GM13976 (cell line): Measurements from ENCODE around the gene CD7.

Experiments used
- DNase-seq: peaks from one replicate; pipeline ENCODE4 v3.0.0; 2012; ENCODE audit warnings: low spot score
- in situ Hi-C: fragments of 300-500 bp; cut with MboI; formaldehyde crosslinking; loops from one replicate; pipeline ENCODE4 v1.12.0; 2022; ENCODE audit warnings: low sequenced_read_pairs, mixed read lengths, inconsistent platforms; ENCODE audit not compliant: unreplicated experiment
- TF ChIP-seq, protein P1 (sequence below): IDR thresholded peaks from 2 replicates; pipeline ENCODE4 v1.5.1; 2012; ENCODE audit warnings: borderline replicate concordance, mild to moderate bottlenecking; ENCODE audit not compliant: insufficient read depth; ENCODE audit errors: extremely low read depth, missing control alignments, control extremely low read depth

CD7 gene

DNA sequence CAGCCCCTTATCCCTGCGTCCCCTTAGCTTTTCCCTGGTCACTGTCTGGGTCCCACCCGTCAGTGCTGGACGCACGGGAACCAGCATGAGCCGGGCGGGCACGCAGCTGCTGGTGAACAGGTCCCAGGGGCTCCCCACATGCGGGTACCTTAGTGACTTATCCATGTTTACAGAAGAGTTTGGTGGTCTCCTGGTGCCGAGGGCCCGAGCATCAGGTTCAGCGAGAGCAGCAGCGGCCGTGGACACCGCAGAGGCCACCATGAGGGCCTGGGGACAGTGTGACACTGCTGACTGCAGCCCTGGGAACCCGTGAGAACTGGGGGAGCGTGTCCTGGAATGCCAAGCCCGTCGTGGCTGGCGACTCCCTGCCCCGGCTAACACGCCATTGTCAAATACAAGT is 6.5 kb downstream of the CD7 start:
- in situ Hi-C loops = no loop called here
- no peak for DNase-seq
- TF ChIP-seq, protein P1, sequence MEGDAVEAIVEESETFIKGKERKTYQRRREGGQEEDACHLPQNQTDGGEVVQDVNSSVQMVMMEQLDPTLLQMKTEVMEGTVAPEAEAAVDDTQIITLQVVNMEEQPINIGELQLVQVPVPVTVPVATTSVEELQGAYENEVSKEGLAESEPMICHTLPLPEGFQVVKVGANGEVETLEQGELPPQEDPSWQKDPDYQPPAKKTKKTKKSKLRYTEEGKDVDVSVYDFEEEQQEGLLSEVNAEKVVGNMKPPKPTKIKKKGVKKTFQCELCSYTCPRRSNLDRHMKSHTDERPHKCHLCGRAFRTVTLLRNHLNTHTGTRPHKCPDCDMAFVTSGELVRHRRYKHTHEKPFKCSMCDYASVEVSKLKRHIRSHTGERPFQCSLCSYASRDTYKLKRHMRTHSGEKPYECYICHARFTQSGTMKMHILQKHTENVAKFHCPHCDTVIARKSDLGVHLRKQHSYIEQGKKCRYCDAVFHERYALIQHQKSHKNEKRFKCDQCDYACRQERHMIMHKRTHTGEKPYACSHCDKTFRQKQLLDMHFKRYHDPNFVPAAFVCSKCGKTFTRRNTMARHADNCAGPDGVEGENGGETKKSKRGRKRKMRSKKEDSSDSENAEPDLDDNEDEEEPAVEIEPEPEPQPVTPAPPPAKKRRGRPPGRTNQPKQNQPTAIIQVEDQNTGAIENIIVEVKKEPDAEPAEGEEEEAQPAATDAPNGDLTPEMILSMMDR = no peak

- TF ChIP-seq, protein P1 = no peak
- no peak for DNase-seq
- in situ Hi-C loops = no loop called here
Observed at GRCh38 chr17:82309656-82310570, 7.5 kb downstream of the CD7 start.

- TF ChIP-seq, protein P1 = no peak
- DNase-seq = no peak
- in situ Hi-C loops = no loop called here
Observed at GRCh38 chr17:82305727-82306300, 11.6 kb downstream of the CD7 start.

DNA sequence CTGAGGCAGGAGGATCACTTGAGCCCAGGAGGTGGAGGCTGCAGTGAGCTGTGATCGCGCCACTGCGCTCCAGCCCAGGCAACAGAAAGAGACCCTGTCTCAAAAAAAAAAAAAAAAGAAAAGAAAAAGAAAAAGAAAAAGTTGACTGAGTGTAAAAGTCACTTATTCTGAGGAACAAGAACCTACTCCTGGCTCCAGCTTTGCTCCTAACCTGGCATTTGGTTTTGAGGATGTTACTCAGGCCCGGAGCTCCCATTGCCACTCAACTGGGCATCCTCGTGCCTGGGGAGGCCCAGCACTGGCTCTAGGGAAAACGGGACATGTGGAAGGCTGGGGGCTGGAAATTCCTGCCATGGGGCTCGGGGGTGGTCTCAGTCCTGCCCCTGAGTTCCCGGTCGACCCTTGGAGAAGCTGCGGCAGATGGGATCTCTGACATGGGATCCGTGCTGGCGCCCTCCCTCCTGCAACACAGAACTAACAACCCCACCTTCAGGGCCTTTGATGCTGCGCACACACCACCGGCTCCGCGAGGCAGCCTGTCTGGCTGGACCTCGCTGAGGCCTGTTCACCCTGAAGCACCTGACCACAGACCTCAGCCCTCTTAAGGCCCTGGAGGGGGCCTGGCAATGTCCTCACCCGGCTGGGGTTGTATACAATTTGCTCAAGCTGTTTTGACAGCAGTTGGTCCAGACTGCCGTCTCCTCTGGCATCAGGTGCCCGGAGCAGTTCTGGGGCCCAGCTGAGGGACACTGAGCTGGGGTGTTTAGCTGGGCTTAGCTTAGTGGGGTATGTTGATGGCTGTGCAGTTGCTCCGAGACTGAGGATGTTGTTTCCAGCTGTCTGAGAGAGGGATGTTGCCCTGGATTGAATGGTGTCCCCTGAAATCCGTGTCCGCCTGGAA is 12.3 kb downstream of the CD7 start:
- TF ChIP-seq, protein P1 = no peak
- in situ Hi-C loops = no loop called here
- peak; percentile 34 for DNase-seq

DNA sequence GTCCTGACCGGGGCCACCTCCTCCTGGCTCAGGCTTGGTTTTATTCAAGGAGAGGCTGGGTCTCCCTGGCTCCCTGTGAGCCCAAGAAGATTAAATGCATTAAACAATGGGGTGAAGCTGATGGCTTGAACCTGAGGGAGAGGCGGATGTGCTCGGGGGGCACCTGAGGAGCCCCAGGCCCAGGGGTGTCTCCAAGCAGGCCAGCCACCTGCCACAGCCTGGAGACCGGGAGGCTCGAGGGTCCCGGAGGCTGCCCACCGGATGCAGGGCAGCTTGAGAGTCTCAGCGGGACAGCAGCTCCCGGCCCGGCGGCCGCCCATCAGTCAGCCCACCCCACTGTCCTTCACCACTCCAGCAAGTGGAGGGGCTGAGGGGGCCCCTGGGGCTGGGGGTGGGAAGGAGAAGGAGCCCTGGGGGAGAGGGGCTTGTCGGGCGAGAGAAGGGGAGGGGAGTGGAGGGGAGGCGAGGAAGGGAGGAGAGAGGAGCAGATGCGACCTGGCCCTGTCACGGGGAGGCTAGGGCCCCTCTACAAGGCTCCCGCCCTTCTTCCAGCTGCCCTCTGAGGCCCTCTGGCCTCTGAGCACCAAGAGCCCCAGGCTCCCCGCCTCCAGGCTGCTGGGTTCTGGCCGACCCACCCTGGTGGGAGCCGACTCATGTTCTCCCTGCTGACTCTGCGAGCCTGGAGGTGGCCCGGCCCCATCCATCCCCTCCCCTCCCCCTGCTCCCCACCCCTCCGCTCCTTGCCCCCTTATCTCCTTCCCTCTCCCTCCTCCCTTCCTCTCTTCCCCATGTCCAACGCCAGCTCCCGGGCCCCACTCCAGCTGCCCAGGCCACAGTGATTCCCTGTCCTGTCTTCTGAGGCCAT is 13.2 kb downstream of the CD7 start:
- no peak for DNase-seq
- TF ChIP-seq, protein P1 = no peak
- in situ Hi-C loops = no loop called here
